Muscle of arm (tissue), 12 donors: ENCODE results near the gene SPTLC3. TPM values are rescaled to one million over a fixed set of nuclear protein-coding genes. Genes with fewer than 3 reads are reported as not detected.

Source experiments
- DNase-seq: peaks from one replicate; pipeline ENCODE4 v3.0.0-alpha.2; 2013
- polyA plus RNA-seq, 12 donors: library from polyadenylated mRNA; unstranded; fragments of 120-200 nt; gene quantifications; one replicate each; pipeline ENCODE4 v1.2.1, GENCODE V29; 2013; ENCODE audit not compliant: insufficient read length in 12 of 12

Gene SPTLC3
- polyA plus RNA-seq, 12 donors: 1.6 to 10.7 (median 3.1) TPM; not detected in 1

GRCh38 chr20:13029687-13030375 lies 21.1 kb downstream of the SPTLC3 start:
- DNase-seq: no peak

DNA sequence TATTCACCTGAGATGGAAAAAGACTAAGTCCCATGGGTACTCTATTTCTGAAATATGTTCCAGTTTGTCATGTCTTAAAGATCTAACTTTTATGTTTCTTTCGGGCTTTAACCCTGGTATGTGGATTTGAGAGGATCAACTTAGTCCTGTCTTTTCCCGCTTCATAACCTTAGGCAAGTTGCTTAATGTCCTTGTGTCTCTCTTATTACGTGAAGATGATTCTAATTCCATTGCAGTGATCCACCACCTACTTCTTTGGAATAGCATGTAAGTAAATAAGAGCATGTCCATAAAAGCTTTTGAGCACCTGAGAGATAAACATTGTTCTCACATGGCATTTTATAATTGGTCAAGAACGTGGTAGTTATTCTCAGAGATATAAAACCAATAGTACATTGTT lies 23.0 kb downstream of the SPTLC3 start:
- DNase-seq: no peak

DNA sequence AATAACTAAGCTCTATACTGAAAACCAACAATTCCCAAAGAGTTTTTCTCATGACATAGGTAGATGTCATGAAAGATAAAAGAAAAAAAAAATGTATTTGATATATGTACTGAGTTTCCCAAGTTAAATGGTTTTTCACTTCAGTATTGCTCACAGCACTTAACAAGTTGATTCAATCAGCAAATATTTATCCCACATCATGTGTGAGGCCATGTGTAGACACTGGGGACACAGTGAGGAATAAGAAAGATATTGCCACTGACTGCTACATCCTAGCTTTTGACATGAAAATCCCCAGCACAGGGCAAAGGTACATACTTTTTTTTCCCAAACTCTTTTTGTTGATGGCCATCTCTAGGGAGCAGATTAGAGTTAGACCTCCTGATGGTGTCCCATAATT lies 25.3 kb downstream of the SPTLC3 start:
- DNase-seq: no peak

- no peak for DNase-seq
Measured at GRCh38 chr20:13034936-13035335, 26.2 kb downstream of the SPTLC3 start.

- no peak for DNase-seq
Measured at GRCh38 chr20:13035399-13036152, 26.8 kb downstream of the SPTLC3 start.

DNA sequence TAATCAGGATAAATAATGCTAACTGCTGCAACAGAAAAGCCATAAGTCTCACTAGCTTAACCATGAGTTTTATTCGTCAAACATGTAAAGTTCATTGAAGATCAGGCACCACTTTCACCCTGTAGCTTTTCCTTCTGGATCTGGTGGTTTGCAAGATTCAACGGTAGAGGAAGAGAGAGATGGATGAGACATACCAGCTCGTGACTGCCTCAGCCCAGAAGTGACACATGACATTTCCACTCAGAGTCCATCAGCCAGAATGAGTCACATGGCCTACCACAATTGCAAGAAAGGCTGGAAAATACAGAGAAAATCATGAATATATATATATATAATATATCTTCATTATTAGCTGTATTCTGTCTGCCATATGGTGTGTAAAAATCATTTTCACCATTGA lies 29.0 kb downstream of the SPTLC3 start:
- DNase-seq: no peak

GRCh38 chr20:13041574-13042457 lies 33.0 kb downstream of the SPTLC3 start:
- no peak for DNase-seq

DNA sequence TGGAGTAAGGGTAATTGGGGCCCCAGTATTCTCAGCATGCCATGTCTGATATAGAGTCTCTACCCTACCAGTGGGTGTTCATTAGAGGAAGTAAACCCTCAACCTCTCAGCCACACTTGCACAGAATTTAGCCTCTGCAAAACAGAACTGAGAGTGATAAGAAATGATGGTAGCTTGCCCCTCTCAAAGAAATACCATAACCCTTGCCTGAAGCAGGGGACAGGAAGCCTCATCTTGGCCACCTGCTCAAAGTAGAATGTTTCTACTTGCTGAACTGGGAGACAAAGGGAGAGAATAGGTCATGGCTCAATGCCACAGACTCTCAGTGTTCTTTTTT lies 33.7 kb downstream of the SPTLC3 start:
- DNase-seq: no peak

DNA sequence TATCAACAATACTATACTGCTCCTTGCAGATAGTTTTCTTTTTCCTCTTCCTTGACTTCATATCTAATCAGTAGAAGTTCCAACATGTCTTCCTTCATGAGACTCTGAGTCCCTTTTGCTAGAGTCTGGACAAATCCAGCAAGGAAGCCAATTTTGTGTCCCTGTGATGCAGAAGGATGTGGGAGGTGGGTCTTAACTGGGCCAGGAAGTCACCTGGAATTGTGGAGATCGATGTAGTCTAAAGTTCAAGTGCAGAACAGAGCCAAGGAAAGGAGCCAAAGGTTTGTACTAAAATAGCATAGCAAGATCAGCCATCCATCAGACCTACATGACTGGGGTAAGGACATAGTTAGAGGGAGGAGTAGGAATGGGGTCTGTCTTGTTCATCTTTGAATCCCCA lies 37.6 kb downstream of the SPTLC3 start:
- DNase-seq: no peak

DNA sequence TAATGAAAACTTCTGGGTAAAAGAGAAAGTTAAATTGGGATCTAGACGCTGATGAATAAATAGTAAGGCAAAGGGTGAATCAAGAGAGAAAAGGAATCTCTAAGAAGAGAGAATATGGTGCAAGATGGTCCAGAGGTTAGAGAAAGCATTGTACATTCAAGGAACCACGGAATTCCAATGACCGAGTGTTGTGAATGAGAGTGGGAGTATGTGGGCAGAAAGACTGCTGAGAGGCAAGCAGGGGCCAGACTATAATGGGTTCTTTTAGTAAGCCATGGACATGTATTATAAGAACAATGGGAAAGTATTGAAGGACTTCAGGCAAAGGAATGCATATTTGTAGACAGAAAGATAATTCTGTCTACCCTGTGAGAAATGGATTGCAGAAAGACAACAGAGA lies 45.2 kb downstream of the SPTLC3 start:
- DNase-seq: no peak

GRCh38 chr20:13058666-13059389 lies 50.1 kb downstream of the SPTLC3 start:
- DNase-seq: no peak

GRCh38 chr20:13059398-13060136 lies 50.8 kb downstream of the SPTLC3 start:
- DNase-seq: no peak

DNA sequence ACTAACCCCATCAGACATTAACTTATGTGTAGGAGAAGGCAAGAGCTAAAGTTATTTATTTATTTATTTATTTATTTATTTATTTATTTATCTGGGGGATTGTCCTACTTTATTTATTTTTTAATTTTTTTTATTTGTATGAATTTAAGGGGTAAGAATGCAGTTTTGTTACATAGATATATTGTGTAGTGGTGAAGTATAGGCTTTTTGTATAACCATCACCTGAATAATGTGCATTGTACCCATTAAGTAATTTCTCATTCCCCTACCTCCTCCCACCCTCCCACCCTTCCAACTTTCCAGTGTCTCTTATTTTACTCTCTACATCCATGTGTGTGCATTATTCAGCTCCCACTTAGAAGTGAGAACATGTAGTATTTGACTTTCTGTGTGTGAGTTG lies 51.6 kb downstream of the SPTLC3 start:
- DNase-seq: no peak

DNA sequence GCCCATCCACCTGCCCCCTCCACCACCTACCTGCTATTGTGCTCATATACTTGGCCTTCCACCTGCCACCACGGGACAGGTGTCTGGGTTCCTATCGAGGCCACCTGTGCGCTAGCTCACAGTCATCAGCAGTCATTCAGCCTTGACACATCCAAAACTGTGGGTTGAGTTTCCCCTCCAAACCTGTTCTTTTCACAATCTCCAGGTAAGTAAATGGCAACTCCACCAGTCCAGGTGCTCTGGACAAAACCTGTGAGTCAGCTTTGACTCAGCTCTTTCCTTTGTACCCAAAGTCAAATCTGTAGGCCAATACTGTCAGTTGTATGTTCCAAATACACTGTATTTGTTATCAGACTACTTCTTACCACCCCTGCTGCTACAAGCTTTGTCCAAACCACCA lies 52.6 kb downstream of the SPTLC3 start:
- no peak for DNase-seq

DNA sequence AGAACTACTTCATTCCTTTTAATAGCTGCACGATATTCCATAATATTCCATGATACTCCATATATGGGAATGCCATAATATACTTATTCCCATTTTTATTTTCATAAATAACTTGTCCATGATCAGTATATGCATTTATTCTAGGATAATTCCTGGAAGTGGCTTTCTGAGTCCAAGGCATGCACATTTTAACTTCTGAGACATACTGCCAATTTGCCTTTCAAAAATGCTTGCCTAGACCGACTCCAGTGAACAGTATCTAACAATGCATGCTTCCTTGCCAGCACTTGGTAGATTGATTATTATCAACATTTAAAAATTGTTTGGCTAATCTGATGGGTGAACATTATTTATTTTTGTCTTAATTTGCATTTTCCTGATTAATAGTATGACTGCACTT lies 54.0 kb downstream of the SPTLC3 start:
- DNase-seq: no peak

GRCh38 chr20:13068336-13068735 lies 59.6 kb downstream of the SPTLC3 start:
- DNase-seq: no peak

GRCh38 chr20:13081877-13082276 lies 73.1 kb downstream of the SPTLC3 start:
- DNase-seq: no peak

GRCh38 chr20:13082378-13082777 lies 73.6 kb downstream of the SPTLC3 start:
- DNase-seq: no peak

DNA sequence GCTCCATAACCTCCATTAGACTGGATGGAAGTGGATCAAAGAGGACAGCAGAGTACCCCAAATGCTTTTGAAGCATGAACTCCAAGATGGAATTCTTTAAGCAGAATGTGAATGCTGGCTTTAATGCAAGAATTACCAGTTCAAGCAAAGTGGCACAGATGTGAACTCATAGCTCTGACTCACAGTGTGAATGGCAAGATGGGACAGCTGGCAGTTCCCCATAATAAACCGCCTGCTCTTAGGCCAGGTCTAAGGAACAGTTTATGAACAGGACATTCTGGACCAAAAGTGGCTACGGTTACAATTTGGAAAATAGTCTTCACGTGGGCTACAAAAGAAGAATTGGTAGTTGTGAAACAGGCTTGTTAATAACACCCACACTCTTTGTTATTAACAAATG lies 76.5 kb downstream of the SPTLC3 start:
- no peak for DNase-seq

DNA sequence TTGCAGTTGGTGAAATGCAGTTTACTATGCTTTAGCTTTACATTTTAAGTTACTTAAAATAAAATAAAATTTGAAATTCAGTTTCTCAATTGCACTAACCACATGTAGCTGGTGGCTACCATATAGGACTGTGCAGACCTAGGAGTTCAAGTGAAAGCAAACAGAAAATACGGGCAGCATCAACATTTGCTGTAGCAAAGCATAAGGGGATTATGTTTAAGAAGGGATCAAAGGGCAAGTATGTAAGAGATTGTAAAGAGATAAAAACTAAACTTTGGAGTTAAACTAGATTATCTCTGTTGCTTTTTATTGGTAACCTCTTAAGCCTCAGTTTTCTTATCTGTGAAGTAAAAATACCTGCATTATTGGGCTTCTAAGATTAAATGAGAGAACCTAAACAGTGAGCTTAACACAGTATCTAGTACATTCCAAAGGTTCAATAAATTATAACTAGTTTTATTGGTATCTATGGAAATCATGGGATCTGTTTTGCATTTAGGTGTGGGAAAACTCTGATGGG lies 81.2 kb downstream of the SPTLC3 start:
- DNase-seq: no peak

- no peak for DNase-seq
Measured at GRCh38 chr20:13092111-13092510, 83.3 kb downstream of the SPTLC3 start.
